ENCODE data around the gene SLC16A8. TPM values are rescaled to one million over a fixed set of nuclear protein-coding genes. Genes with fewer than 3 reads are reported as not detected.
"Not testable (repeated sequence)": the region's sequence is repeated elsewhere in the genome, so short reads cannot be mapped to it uniquely, and the experiment has no call there.

Gene SLC16A8
- total RNA-seq, 1 donor from 2014 or later: 3.1 TPM

DNA sequence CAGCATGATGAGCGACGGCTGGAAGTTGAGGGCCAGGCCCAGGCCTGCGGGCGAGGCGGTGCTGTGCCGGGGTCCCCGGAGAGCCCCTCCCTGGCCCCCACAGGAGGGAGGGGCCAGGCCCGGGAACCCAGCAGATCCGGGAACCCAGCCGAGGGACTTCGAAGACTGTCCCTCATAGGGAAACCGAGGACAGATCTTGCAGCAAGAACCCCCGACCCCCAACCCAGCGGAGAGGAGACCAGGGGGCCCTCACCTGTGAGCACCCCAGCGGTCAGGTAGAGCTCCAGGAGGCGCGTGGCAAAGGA lies 2.4 kb downstream of the SLC16A8 start:
- TF ChIP-seq EZH2 (IDR thresholded peaks at IDR 0.05) (peak; percentile 31), EZH2phosphoT487 (IDR thresholded peaks at IDR 0.05) (no peak)
- TF ChIP-seq, protein P1, sequence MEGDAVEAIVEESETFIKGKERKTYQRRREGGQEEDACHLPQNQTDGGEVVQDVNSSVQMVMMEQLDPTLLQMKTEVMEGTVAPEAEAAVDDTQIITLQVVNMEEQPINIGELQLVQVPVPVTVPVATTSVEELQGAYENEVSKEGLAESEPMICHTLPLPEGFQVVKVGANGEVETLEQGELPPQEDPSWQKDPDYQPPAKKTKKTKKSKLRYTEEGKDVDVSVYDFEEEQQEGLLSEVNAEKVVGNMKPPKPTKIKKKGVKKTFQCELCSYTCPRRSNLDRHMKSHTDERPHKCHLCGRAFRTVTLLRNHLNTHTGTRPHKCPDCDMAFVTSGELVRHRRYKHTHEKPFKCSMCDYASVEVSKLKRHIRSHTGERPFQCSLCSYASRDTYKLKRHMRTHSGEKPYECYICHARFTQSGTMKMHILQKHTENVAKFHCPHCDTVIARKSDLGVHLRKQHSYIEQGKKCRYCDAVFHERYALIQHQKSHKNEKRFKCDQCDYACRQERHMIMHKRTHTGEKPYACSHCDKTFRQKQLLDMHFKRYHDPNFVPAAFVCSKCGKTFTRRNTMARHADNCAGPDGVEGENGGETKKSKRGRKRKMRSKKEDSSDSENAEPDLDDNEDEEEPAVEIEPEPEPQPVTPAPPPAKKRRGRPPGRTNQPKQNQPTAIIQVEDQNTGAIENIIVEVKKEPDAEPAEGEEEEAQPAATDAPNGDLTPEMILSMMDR (IDR thresholded peaks at IDR 0.05): no peak
- no peak overlapping the region for H3K9ac ChIP-seq
- H3K4me3 Mint-ChIP-seq: no peak overlapping the region
- no peak overlapping the region for H2AFZ ChIP-seq (replicated peaks)
- H3F3A ChIP-seq (ENCODE audit: low read depth): peaks cover 38% of the 10 kb centered on the region
- no peak for DNase-seq (ENCODE audit: low spot score)
- H4K20me1 ChIP-seq (ENCODE audit: low read depth): no peaks in the 10 kb centered on the region
- H3K4me1 ChIP-seq: peaks cover 45% of the 10 kb centered on the region
- H3K9me3 Mint-ChIP-seq: no peaks in the 10 kb centered on the region
- no peaks in the 10 kb centered on the region for H3K36me3 Mint-ChIP-seq
- H3K27ac Mint-ChIP-seq: no peak overlapping the region
- H3K27ac ChIP-seq: no peak overlapping the region
- H3K79me2 ChIP-seq (ENCODE audit: low read depth): no peaks in the 10 kb centered on the region
- peaks cover 10% of the 10 kb centered on the region for H3K4me1 Mint-ChIP-seq
- H3K4me3 ChIP-seq: peak overlapping the region; percentile 24
- H3K36me3 ChIP-seq: no peaks in the 10 kb centered on the region
- peaks cover 31% of the 10 kb centered on the region for H3K27me3 ChIP-seq
- no peaks in the 10 kb centered on the region for H3K9me3 ChIP-seq (ENCODE audit: low read depth)
- H3K27me3 Mint-ChIP-seq (ENCODE audit: insufficient read depth, low read depth): peaks cover 13% of the 10 kb centered on the region
- peak overlapping the region; percentile 67 for H3K4me2 ChIP-seq

DNA sequence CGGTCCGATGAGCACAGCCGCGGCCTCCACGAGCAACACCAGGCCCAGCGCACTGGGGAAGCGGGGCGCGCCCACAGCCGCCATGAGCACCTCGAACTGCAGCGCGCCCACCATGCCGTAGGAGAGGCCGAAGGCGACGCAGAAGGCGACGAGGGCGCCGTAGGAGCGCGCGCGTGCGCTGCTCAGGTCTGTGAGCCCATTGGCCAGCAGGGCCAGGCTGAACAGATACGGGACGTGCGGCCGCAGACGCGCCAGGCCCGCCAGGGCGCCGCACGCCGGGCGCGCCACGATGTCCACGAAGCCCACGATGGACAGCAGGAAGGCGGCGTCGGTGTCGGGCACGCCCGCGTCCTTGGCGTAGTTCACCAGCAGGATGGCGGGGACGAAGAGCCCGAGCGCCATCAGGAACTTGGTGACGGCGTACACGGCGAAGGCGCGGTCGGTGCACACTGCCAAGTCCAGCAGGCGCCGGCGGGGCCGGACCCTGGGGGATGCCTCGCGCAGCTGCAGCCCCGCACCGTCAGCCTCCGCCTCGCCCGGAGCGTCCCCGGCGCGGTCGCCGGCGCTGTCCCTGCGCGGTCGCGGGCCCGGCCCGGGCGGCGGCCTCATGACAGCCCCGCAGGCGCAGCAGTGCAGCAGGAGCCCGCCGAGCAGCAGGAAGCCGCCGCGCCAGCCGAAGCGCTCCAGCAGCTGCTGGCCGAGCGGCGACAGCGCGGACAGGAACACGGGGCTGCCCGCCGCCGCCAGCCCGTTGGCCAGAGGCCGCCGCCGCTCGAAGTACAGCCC lies 2.9 kb downstream of the SLC16A8 start:
- DNase-seq (ENCODE audit: low spot score): peak; percentile 74
- peaks cover 13% of the 10 kb centered on the region for H3K27me3 Mint-ChIP-seq (ENCODE audit: insufficient read depth, low read depth)
- no peak overlapping the region for H2AFZ ChIP-seq (replicated peaks)
- no peak overlapping the region for H3K9ac ChIP-seq
- no peaks in the 10 kb centered on the region for H3K36me3 Mint-ChIP-seq
- TF ChIP-seq EZH2 (IDR thresholded peaks at IDR 0.05) (peak; percentile 63), EZH2phosphoT487 (IDR thresholded peaks at IDR 0.05) (no peak)
- H3K27ac ChIP-seq: no peak overlapping the region
- no peaks in the 10 kb centered on the region for H3K9me3 Mint-ChIP-seq
- H3K4me1 ChIP-seq: peaks cover 43% of the 10 kb centered on the region
- no peaks in the 10 kb centered on the region for H3K79me2 ChIP-seq (ENCODE audit: low read depth)
- peaks cover 15% of the 10 kb centered on the region for H3K4me1 Mint-ChIP-seq
- H3K27ac Mint-ChIP-seq: no peak overlapping the region
- no peak overlapping the region for H3K4me3 Mint-ChIP-seq
- no peaks in the 10 kb centered on the region for H3K36me3 ChIP-seq
- H3K9me3 ChIP-seq (ENCODE audit: low read depth): no peaks in the 10 kb centered on the region
- peak overlapping the region; percentile 67 for H3K4me2 ChIP-seq
- H3K27me3 ChIP-seq: peaks cover 31% of the 10 kb centered on the region
- H3F3A ChIP-seq (ENCODE audit: low read depth): peaks cover 38% of the 10 kb centered on the region
- H3K4me3 ChIP-seq: peak overlapping the region; percentile 24
- no peaks in the 10 kb centered on the region for H4K20me1 ChIP-seq (ENCODE audit: low read depth)

DNA sequence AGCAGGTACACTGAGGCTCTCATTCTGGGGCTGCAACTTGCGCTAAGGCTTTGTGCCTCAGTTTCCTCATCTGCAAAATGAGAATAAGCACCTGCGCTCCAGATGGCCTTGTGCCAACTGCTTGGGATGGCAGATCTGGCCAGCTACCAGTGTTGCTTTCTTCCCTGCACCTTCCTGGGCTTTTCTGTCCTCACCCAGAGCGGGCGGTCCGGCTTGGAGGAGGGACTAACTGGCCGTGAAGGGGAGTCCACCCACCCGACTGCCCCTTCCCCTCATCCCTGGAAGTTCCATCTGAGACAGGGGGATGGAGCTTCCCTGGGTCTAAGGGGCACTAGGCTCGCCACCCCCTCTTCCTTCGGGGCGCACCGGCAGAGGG lies 3.5 kb downstream of the SLC16A8 start:
- Histone ChIP-seq H3F3A (ENCODE audit: low read depth) (peaks cover 38% of the 10 kb centered on the region), H3K27me3 (peaks cover 31% of the 10 kb centered on the region), H4K20me1 (ENCODE audit: low read depth) (no peaks in the 10 kb centered on the region), H3K27ac (no peak overlapping the region), H3K36me3 (no peaks in the 10 kb centered on the region), H3K4me2 (peak overlapping the region; percentile 67), H3K4me3 (no peak overlapping the region), H3K79me2 (ENCODE audit: low read depth) (no peaks in the 10 kb centered on the region), H2AFZ (replicated peaks) (no peak overlapping the region), H3K9ac (no peak overlapping the region), H3K9me3 (ENCODE audit: low read depth) (no peaks in the 10 kb centered on the region), H3K4me1 (peaks cover 40% of the 10 kb centered on the region)
- H3K36me3 Mint-ChIP-seq: no peaks in the 10 kb centered on the region
- no peaks in the 10 kb centered on the region for H3K9me3 Mint-ChIP-seq
- H3K27ac Mint-ChIP-seq: no peak overlapping the region
- DNase-seq (ENCODE audit: low spot score): no peak
- peaks cover 21% of the 10 kb centered on the region for H3K4me1 Mint-ChIP-seq
- H3K27me3 Mint-ChIP-seq (ENCODE audit: insufficient read depth, low read depth): peaks cover 13% of the 10 kb centered on the region
- TF ChIP-seq EZH2 (IDR thresholded peaks at IDR 0.05) (no peak), EZH2phosphoT487 (IDR thresholded peaks at IDR 0.05) (no peak)
- TF ChIP-seq, protein P1 (IDR thresholded peaks at IDR 0.05): no peak
- H3K4me3 Mint-ChIP-seq: no peak overlapping the region

DNA sequence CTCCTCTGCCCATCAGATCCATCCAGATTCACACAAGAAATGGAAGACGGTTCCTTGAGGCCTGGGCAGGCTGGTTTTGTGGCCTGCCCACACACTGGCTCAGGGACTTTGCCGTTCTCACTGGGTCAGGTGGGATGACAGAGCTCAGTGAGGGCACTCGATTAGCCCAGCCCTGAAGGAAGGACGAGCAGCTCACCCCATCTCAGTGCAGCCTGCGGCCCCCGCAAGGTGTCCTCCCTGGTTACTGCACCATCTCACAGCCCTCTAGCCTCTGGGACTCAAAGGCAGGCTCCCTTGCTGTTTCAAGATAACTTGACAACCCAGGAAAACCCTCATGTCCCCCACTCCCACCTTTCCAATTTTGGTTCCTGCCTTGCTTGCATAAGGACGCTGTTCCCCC lies 4.2 kb downstream of the SLC16A8 start:
- Histone ChIP-seq H3K36me3 (no peaks in the 10 kb centered on the region), H3F3A (ENCODE audit: low read depth) (peaks cover 35% of the 10 kb centered on the region), H3K9ac (no peak overlapping the region), H4K20me1 (ENCODE audit: low read depth) (no peaks in the 10 kb centered on the region), H3K27me3 (peaks cover 31% of the 10 kb centered on the region), H3K4me2 (no peak overlapping the region), H3K27ac (no peak overlapping the region), H3K79me2 (ENCODE audit: low read depth) (no peaks in the 10 kb centered on the region), H2AFZ (replicated peaks) (no peak overlapping the region), H3K4me3 (no peak overlapping the region), H3K4me1 (peaks cover 36% of the 10 kb centered on the region), H3K9me3 (ENCODE audit: low read depth) (no peaks in the 10 kb centered on the region)
- no peak for TF ChIP-seq EZH2 (IDR thresholded peaks at IDR 0.05)
- TF ChIP-seq, protein P1 (IDR thresholded peaks at IDR 0.05): no peak
- no peak for TF ChIP-seq EZH2phosphoT487 (IDR thresholded peaks at IDR 0.05)
- no peak overlapping the region for H3K4me3 Mint-ChIP-seq
- H3K4me1 Mint-ChIP-seq: peaks cover 19% of the 10 kb centered on the region
- no peaks in the 10 kb centered on the region for H3K9me3 Mint-ChIP-seq
- no peaks in the 10 kb centered on the region for H3K36me3 Mint-ChIP-seq
- H3K27me3 Mint-ChIP-seq (ENCODE audit: insufficient read depth, low read depth): peaks cover 13% of the 10 kb centered on the region
- no peak for DNase-seq (ENCODE audit: low spot score)
- no peak overlapping the region for H3K27ac Mint-ChIP-seq

DNA sequence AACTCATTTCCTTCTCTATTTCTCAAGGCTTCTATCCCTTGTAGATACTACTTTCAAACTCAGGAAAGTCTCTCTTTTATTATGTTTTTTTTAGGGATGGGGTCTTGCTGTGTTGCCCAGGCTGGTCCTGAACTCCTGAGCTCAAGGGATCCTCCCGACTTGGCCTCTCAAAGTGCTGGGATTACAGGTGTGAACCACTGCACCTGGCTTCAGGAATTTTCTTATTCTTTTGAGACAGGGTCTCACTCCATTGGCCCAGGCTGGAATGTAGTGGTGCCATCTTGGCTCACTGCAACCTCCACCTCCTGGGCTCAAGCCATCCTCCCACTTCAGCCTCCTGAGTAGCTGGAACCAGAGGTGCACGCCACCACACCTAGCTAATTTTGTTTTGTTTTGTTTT lies 4.8 kb downstream of the SLC16A8 start:
- H3K9ac ChIP-seq; H2AFZ ChIP-seq (replicated peaks); H3K79me2 ChIP-seq (ENCODE audit: low read depth); H3K4me3 Mint-ChIP-seq; H3K9me3 Mint-ChIP-seq; H3K36me3 Mint-ChIP-seq; H3K36me3 ChIP-seq; H3K4me2 ChIP-seq; H3K27ac Mint-ChIP-seq; DNase-seq (ENCODE audit: low spot score); H3K9me3 ChIP-seq (ENCODE audit: low read depth); H3K4me3 ChIP-seq; H3K27ac ChIP-seq; H4K20me1 ChIP-seq (ENCODE audit: low read depth): not testable (repeated sequence)
- H3F3A ChIP-seq (ENCODE audit: low read depth): peaks cover 31% of the 10 kb centered on the region
- peaks cover 31% of the 10 kb centered on the region for H3K27me3 ChIP-seq
- peaks cover 15% of the 10 kb centered on the region for H3K27me3 Mint-ChIP-seq (ENCODE audit: insufficient read depth, low read depth)
- peaks cover 30% of the 10 kb centered on the region for H3K4me1 ChIP-seq
- H3K4me1 Mint-ChIP-seq: peaks cover 14% of the 10 kb centered on the region
